Fibroblast of lung (primary cell): Measurements from ENCODE around the gene ABCC6. TPM values are rescaled to one million over a fixed set of nuclear protein-coding genes. Genes with fewer than 3 reads are reported as not detected.
A peak's percentile ranks its signal among the peaks of the same experiment; 100 is the strongest.

ENCODE experiments used
- DNase-seq, 2 donors: peaks; one replicate each; pipeline versions ENCODE4 v3.0.0 to v3.0.0-alpha.2; 2010; ENCODE audit warnings: low read depth in 2 of 2
- H2AFZ ChIP-seq: 2 replicates; pipeline ENCODE4 v1.5.1; 2012; ENCODE audit warnings: low read length, control low read depth, inconsistent platforms
- H3K27ac ChIP-seq: 2 replicates; pipeline ENCODE4 v1.5.1; 2011; ENCODE audit warnings: low read length, control low read depth; ENCODE audit not compliant: insufficient read depth
- H3K27me3 ChIP-seq: 2 replicates; pipeline ENCODE4 v1.5.1; 2011; ENCODE audit warnings: mild to moderate bottlenecking, low read length; ENCODE audit not compliant: control insufficient read depth, insufficient read depth
- H3K36me3 ChIP-seq: 2 replicates; pipeline ENCODE4 v1.5.1; 2011; ENCODE audit warnings: low read length; ENCODE audit not compliant: control insufficient read depth, insufficient read depth
- H3K4me1 ChIP-seq: 2 replicates; pipeline ENCODE4 v1.5.1; 2011; ENCODE audit warnings: low read length; ENCODE audit not compliant: control insufficient read depth, insufficient read depth; ENCODE audit errors: extremely low read depth
- H3K4me2 ChIP-seq: 2 replicates; pipeline ENCODE4 v1.5.1; 2011; ENCODE audit warnings: low read length, control low read depth; ENCODE audit not compliant: insufficient read depth; ENCODE audit errors: extremely low read depth
- H3K4me3 ChIP-seq, 4 experiments: fragments of 200-600 bp in 1 of 4; sonication (generic) in 1 of 4; replicated peaks in 1 of 4; 2 replicates each; pipeline ENCODE4 v1.5.1; 2011 to 2016; ENCODE audit warnings: low read length in 4 of 4, low read depth in 3 of 4, mild to moderate bottlenecking in 3 of 4, control low read depth in 2 of 4, inconsistent platforms in 1 of 4, mixed read lengths in 1 of 4; ENCODE audit not compliant: insufficient read depth in 1 of 4; ENCODE audit errors: control extremely low read depth in 1 of 4
- H3K79me2 ChIP-seq: 2 replicates; pipeline ENCODE4 v1.5.1; 2012; ENCODE audit warnings: mild to moderate bottlenecking, low read length, inconsistent platforms; ENCODE audit not compliant: control insufficient read depth, insufficient read depth
- H3K9ac ChIP-seq: 2 replicates; pipeline ENCODE4 v1.5.1; 2011; ENCODE audit warnings: mild to moderate bottlenecking, low read length, control low read depth; ENCODE audit not compliant: insufficient read depth
- H3K9me3 ChIP-seq: 2 replicates; pipeline ENCODE4 v1.5.1; 2012; ENCODE audit warnings: low read depth, low read length; ENCODE audit not compliant: control insufficient read depth, insufficient read depth
- H4K20me1 ChIP-seq: 2 replicates; pipeline ENCODE4 v1.5.1; 2011; ENCODE audit warnings: low read length; ENCODE audit not compliant: control insufficient read depth, insufficient read depth; ENCODE audit errors: extremely low read depth
- EZH2 ChIP-seq: IDR thresholded peaks from 2 replicates; pipeline ENCODE4 v1.5.1; 2012; ENCODE audit warnings: low read length, control low read depth, mild to moderate bottlenecking; ENCODE audit errors: missing control alignments
- polyA plus RNA-seq, 2 donors: library from polyadenylated mRNA; depleted of rRNA in 1 of 2; stranded (reverse) in 1 of 2; unstranded in 1 of 2; fragments of >200 nt; gene quantifications; 2 replicates each; pipeline ENCODE4 v1.2.1, GENCODE V29; 2011 to 2012; ENCODE audit warnings: missing spikeins in 1 of 2
- total RNA-seq: library from RNA; depleted of rRNA; stranded (reverse); fragments of >200 nt; gene quantifications from 2 replicates; pipeline ENCODE4 v1.2.1, GENCODE V29; 2014
- TF ChIP-seq, protein P1 (sequence below), 2 donors: IDR thresholded peaks in 1 of 2; conservative IDR thresholded peaks in 1 of 2; 1 replicate in 1 of 2; 2 replicates in 1 of 2; pipeline ENCODE4 v1.5.1; 2011 to 2012; ENCODE audit warnings: low read length in 2 of 2, control low read depth in 1 of 2, inconsistent platforms in 1 of 2, low read depth in 1 of 2, mild to moderate bottlenecking in 1 of 2

The ABCC6 gene
- total and polyA plus RNA-seq, 2 donors (not counting 1 experiment from before 2014, with no cell fraction given), result 0.87 to 6.3 TPM

DNA sequence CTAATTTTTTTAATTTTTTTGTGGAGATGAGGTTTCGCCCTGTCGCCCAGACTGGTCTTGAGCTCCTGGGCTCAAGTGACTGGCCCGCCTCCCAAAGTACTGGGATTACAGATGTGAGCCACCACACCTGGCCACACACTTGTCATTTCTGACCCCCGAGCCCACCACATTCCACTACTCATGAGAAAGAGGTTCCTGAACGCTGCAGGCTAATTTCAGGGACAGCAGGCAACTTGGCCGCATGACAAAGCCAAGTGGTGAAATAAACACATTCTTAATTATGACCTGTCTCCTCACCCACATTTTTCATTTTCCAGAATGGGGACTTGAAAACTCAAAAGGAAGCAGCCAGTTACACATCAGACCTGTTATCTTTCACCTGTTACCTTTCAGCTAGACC is 114.5 kb downstream of the ABCC6 start:
- no peak overlapping the region for H3K9ac ChIP-seq
- TF ChIP-seq, protein P1, sequence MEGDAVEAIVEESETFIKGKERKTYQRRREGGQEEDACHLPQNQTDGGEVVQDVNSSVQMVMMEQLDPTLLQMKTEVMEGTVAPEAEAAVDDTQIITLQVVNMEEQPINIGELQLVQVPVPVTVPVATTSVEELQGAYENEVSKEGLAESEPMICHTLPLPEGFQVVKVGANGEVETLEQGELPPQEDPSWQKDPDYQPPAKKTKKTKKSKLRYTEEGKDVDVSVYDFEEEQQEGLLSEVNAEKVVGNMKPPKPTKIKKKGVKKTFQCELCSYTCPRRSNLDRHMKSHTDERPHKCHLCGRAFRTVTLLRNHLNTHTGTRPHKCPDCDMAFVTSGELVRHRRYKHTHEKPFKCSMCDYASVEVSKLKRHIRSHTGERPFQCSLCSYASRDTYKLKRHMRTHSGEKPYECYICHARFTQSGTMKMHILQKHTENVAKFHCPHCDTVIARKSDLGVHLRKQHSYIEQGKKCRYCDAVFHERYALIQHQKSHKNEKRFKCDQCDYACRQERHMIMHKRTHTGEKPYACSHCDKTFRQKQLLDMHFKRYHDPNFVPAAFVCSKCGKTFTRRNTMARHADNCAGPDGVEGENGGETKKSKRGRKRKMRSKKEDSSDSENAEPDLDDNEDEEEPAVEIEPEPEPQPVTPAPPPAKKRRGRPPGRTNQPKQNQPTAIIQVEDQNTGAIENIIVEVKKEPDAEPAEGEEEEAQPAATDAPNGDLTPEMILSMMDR (conservative IDR thresholded peaks at IDR 0.05 in 1 of 2, IDR thresholded peaks at IDR 0.05 in 1 of 2; ENCODE audit: low read depth in 1 of 2, low read length in 2 of 2), result no peak
- TF ChIP-seq EZH2, result no peak
- H3K9me3 ChIP-seq, result no peaks in the 10 kb centered on the region
- H3K4me3 ChIP-seq, result no peak overlapping the region
- H2AFZ ChIP-seq, result no peak overlapping the region
- H3K27ac ChIP-seq, result no peak overlapping the region
- no peaks in the 10 kb centered on the region for H3K4me1 ChIP-seq
- peaks cover 3% of the 10 kb centered on the region for H4K20me1 ChIP-seq
- no peak overlapping the region for H3K4me2 ChIP-seq
- H3K36me3 ChIP-seq, result peaks cover 44% of the 10 kb centered on the region
- no peaks in the 10 kb centered on the region for H3K27me3 ChIP-seq
- no peaks in the 10 kb centered on the region for H3K79me2 ChIP-seq
- peak in 1 of 2 donors; percentile 21 for DNase-seq

GRCh38 chr16:16107839-16108238 is 115.5 kb downstream of the ABCC6 start:
- H3K79me2 ChIP-seq, result no peaks in the 10 kb centered on the region
- H3K27ac ChIP-seq, result no peak overlapping the region
- peaks cover 2% of the 10 kb centered on the region for H4K20me1 ChIP-seq
- no peaks in the 10 kb centered on the region for H3K9me3 ChIP-seq
- no peak overlapping the region for H2AFZ ChIP-seq
- H3K4me2 ChIP-seq, result no peak overlapping the region
- H3K4me3 ChIP-seq, result no peak overlapping the region
- TF ChIP-seq, protein P1 (conservative IDR thresholded peaks at IDR 0.05 in 1 of 2, IDR thresholded peaks at IDR 0.05 in 1 of 2; ENCODE audit: low read depth in 1 of 2, low read length in 2 of 2), result no peak
- no peak for TF ChIP-seq EZH2
- H3K27me3 ChIP-seq, result no peaks in the 10 kb centered on the region
- no peaks in the 10 kb centered on the region for H3K4me1 ChIP-seq
- H3K36me3 ChIP-seq, result peaks cover 41% of the 10 kb centered on the region
- no peak for DNase-seq
- H3K9ac ChIP-seq, result no peak overlapping the region

- TF ChIP-seq EZH2, result no peak
- TF ChIP-seq, protein P1 (conservative IDR thresholded peaks at IDR 0.05 in 1 of 2, IDR thresholded peaks at IDR 0.05 in 1 of 2; ENCODE audit: low read depth in 1 of 2, low read length in 2 of 2), result no peak
- no peak for DNase-seq
- H3K36me3 ChIP-seq, result peaks cover 42% of the 10 kb centered on the region
Observed at GRCh38 chr16:16106466-16106865, 116.8 kb downstream of the ABCC6 start.

More at GRCh38 chr16:16106466-16106865, 116.8 kb downstream of the ABCC6 start:
- H3K9ac ChIP-seq, result no peak overlapping the region
- H3K4me3 ChIP-seq, result no peak overlapping the region
- H3K27me3 ChIP-seq, result no peaks in the 10 kb centered on the region
- no peak overlapping the region for H2AFZ ChIP-seq
- peaks cover 4% of the 10 kb centered on the region for H3K79me2 ChIP-seq
- no peak overlapping the region for H3K4me2 ChIP-seq
- H4K20me1 ChIP-seq, result no peaks in the 10 kb centered on the region
- H3K4me1 ChIP-seq, result no peaks in the 10 kb centered on the region
- H3K9me3 ChIP-seq, result no peaks in the 10 kb centered on the region
- H3K27ac ChIP-seq, result no peak overlapping the region
